Fibroblast of mammary gland (primary cell): ENCODE data around the gene DCST1.

ENCODE experiments used
- DNase-seq: peaks from one replicate; pipeline ENCODE4 v3.0.0-alpha.2; 2010; ENCODE audit warnings: low read depth
- H3K4me3 ChIP-seq: 2 replicates; pipeline ENCODE4 v1.5.1; 2011; ENCODE audit warnings: low read depth, mild to moderate bottlenecking, low read length, moderate library complexity; ENCODE audit not compliant: control insufficient read depth
- TF ChIP-seq, protein P1 (sequence below): conservative IDR thresholded peaks from 2 replicates; pipeline ENCODE4 v1.5.1; 2011; ENCODE audit warnings: low read depth, low read length, inconsistent platforms; ENCODE audit not compliant: control insufficient read depth, insufficient read depth

The DCST1 gene

DNA sequence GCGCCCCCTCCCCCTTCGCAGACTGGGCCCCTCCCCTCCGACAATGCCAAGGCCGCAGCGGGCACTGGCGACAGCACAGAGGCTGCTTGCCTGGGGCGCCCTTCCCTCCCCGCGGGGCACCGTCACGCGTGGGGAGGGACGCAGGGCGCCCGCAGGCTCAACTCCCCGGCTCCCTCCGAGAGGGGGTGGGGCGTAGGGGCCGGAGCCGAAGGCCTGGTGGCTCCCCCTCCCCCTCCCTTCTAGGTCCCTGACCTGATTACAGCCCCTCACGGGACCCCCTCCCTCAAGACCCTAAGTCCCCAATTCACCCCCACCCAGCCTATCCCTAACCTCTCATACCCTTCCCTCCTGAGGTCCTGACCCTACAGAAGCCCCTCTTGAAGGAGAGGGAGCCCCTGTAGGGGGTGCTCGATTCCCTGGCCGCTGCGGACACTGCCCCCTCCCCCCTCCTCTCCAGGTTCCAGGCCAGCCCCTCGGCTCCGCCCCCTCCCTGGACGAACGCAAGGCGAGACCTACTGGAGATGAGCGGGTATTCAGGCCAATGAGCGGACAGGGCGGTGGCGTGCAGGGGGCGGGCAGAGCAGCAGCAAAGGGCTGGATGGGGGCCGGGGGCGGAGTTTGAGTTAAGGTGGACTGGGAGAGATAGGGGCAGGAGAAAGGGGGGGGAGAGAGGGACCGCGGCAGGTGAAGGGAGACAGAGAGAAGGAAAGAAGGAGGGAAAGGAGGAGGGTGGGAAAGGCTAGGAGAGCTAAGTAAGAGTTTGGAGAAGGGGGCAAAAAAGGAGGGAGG is 31.8 kb upstream of the DCST1 start:
- DNase-seq, result peak; percentile 98
- TF ChIP-seq, protein P1, sequence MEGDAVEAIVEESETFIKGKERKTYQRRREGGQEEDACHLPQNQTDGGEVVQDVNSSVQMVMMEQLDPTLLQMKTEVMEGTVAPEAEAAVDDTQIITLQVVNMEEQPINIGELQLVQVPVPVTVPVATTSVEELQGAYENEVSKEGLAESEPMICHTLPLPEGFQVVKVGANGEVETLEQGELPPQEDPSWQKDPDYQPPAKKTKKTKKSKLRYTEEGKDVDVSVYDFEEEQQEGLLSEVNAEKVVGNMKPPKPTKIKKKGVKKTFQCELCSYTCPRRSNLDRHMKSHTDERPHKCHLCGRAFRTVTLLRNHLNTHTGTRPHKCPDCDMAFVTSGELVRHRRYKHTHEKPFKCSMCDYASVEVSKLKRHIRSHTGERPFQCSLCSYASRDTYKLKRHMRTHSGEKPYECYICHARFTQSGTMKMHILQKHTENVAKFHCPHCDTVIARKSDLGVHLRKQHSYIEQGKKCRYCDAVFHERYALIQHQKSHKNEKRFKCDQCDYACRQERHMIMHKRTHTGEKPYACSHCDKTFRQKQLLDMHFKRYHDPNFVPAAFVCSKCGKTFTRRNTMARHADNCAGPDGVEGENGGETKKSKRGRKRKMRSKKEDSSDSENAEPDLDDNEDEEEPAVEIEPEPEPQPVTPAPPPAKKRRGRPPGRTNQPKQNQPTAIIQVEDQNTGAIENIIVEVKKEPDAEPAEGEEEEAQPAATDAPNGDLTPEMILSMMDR, result peak; percentile 39
- peak overlapping the region; percentile 89 for H3K4me3 ChIP-seq

DNA sequence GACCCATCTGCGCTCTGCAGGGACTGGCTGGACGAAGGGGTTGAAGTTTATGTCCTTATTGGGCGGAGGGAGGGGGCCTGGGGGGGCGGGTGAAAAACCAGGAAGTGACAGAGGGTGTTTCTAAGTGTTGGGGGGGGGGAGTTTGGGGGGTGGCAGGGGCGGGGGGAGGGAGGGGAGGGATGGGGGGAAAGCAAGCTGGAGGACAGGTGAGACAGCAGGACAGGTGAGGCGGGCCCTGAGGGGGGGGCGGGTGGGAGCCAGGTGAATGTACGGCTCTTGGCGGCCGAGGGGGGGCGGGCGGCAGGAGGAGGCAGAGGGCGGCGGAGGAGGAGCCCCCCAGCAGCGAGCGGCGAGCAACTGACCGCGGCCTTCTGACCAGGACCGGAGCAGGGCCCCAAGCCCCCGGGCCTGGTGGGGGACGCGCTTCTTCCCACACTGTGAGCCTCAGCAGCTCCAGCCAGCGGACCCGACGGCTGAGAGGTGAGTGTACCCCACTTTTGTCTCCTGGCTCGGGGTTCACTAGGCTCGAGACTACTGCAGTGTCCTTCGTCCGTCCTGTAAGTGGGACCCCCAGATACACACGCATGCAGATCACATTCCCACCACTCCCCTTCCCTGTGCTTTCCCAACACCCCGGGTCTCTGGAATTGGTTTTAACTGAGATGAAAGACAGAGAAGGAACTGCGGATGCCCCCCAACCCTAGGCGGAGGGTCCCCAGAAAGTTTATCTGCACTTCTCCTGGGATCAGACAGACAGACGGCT is 31.0 kb upstream of the DCST1 start, which contains the start of gene ZBTB7B:
TSS of gene ZBTB7B (plus strand) at position 339 of the 763 bp plus-strand sequence. CDS start 11,859 bp downstream, outside the sequence.
- no peak for DNase-seq
- H3K4me3 ChIP-seq, result peak within 1 kb of the TSS; percentile 89
- TF ChIP-seq, protein P1, result no peak

DNA sequence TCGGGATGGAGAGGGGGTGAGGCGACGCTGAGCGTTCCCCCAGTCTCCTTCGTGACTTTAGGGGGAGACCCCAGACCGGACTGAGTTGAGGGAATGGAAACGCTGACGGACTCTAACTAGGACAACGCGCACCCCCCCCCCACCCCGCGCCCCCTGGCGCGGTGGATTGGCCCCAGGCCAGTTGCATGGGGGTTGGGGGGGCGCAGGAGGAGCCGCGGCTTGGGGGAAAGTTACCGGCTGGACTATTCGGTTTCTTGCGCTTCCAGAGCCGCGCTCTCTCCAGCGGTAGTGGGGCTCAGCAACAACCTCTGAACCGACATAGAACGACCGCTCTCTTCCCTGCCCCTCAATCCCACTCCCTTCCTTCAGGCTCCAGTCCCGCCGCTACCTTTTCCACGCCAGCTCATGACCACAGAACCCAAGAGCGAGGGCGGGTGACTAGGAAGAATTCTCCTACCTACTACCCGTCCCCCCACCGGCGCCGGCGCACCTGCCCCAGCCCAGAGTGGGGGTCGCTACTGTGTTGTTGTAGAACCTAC is 30.3 kb upstream of the DCST1 start:
- TF ChIP-seq, protein P1, result no peak
- H3K4me3 ChIP-seq, result peak overlapping the region; percentile 89
- DNase-seq, result no peak

DNA sequence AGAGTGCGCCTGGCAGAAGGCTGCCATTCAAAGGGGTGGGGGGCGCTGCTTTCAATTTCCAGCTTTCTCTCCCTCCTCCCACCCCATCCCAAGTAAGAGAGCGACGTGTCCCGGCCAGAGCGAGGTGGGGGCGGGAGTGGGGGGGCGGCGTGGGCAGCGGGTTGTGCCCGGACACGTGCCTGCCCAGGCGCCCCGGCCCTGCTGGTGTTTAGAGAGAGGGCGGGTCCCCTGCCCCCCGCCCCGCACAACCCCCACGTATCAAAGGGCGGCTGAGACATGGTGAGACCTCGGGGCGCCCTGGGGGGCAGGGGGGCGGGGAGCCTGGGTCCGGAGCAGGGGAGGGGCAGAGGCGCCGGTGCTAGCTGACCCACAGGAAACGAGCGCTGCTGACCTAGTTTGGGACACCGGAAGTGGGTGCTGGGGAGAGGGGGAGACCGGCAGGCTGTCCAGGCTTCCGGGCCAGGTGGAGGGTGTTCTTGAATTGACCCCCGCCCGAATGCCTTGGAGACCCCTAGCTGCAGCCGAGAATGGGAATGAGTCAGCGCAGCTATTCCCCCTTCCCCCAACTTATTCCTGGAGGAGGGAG is 29.8 kb upstream of the DCST1 start:
- TF ChIP-seq, protein P1, result no peak
- H3K4me3 ChIP-seq, result peak overlapping the region; percentile 89
- DNase-seq, result peak; percentile 43

DNA sequence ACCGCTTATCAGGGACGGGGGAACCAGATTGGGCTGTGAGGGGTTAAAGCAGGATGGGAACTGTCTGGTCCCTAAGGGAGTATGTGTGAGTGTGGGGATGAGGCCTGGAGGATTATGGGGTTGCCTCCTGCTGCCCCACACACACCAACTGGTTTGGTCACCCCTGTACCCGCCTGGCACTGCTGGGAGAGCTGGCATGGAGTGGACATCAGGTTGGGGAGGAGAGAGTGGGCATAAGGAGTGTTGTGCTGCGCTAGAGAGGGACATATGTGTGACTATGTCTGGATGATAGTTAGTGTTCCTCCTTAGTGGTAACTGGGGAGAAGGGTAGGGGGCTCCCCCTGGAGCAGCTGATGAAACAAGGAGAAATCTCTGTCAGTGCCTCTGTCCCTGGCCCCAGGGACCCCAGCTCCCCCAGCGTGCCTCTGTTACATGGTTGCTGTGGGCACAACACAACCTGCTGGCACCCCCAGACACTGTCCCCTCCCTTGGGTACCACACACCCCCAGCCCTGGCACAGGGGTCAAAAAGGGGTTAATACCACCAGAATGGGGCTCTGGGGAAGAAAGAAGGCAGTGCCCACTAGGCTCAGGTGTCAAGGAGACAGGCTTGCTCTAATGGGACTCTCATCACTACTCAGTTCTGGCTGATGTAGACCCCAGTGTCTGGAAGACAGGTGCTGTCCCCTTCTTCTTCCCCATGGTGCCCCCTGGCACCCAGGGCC is 29.1 kb upstream of the DCST1 start:
- DNase-seq, result no peak
- TF ChIP-seq, protein P1, result no peak
- peak overlapping the region; percentile 89 for H3K4me3 ChIP-seq
